Spleen (tissue), 7 donors: ENCODE data around the gene NT5C1A.

ENCODE experiments used
- CTCF ChIP-seq, 11 experiments: fragments of 200-600 bp in 7 of 11; fragments of 450-650 bp in 4 of 11; sonication (generic) in 4 of 11; IDR thresholded peaks in 8 of 11; conservative IDR thresholded peaks in 3 of 11; 1 replicate in 7 of 11; 2 replicates in 4 of 11; pipeline versions ENCODE4 v1.4.0 to v1.8.0; 2016 to 2021; ENCODE audit warnings: antibody characterized with exemption in 11 of 11, inconsistent platforms in 4 of 11, mild to moderate bottlenecking in 1 of 11
- POLR2A ChIP-seq, 3 donors: fragments of 450-650 bp; IDR thresholded peaks; one replicate each; pipeline ENCODE4 v1.5.1; 2017; ENCODE audit warnings: antibody characterized with exemption in 3 of 3, mild to moderate bottlenecking in 1 of 3
- POLR2AphosphoS5 ChIP-seq, 3 donors: sonication (generic); formaldehyde crosslinking; IDR thresholded peaks; one replicate each; pipeline ENCODE4 v1.5.1; 2017; ENCODE audit warnings: antibody characterized with exemption in 3 of 3
- donor health status: DM: no; HTN: no; CAD: no; lungs with moderate emphysema.
- donor health status: DM: no; HTN: no; CAD: no.
- donor health status: DM: no; HTN: no; CAD: no.

GRCh38 chr1:39695016-39695415 lies 23.1 kb upstream of the NT5C1A start:
- TF ChIP-seq CTCF (IDR thresholded peaks at IDR 0.05 in 8 of 11, conservative IDR thresholded peaks at IDR 0.05 in 3 of 11) = no peak
- TF ChIP-seq POLR2A (IDR thresholded peaks at IDR 0.05) = no peak
- no peak for TF ChIP-seq POLR2AphosphoS5 (IDR thresholded peaks at IDR 0.05)
